ENCODE measurements around the gene CREB5.

CREB5 gene

GRCh38 chr7:28836716-28837115, 424.4 kb downstream of the CREB5 start:
- DNase-seq = no peak

- no peak for DNase-seq
Observed at GRCh38 chr7:28837216-28837615, 424.9 kb downstream of the CREB5 start.

DNA sequence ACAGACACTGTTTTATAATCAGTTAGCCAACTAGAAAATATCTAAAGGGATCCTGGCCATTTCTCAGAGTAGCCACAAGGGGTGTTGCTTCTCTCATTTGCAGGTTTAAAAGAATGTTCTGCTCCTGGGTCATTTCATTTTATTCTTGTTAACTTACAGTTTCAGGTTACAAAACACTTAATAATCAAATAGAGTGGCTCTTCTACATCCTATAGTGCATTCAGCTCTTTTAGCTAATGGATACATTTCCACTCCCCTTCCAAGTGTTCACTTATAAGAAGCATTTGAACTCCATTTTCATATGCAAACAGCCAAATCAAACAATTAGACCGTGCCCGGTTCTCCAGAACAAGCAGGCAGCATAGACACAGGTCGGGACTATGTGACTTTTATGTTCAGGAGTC, 428.3 kb downstream of the CREB5 start:
- no peak for DNase-seq

- no peak for DNase-seq
Observed at GRCh38 chr7:28841766-28842165, 429.4 kb downstream of the CREB5 start.

DNA sequence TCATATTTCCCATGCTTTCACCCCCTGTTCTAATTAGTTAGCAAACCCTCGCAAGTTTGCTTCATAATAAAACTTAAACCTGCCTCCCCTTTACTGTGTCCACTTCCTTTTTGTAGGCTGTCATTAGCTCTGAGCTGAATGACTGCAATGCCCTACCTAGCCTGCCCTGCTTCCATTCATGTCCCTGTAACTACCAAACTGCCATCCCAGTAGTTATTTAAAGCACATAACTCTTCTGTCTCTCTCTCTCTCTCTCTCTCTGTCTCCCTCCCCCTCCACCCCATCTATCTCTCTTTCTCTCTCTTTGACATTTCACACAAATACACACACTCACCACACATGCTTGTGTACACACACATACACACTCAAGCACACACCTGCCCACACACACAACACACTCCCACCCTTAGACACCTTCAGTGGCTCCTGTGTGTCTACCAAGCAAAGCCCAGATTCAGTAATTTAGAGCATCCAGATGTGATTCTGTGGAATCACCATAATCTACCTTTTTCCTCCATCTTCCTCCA, 430.5 kb downstream of the CREB5 start:
- DNase-seq = no peak

GRCh38 chr7:28845106-28845505, 432.8 kb downstream of the CREB5 start:
- DNase-seq = no peak

- DNase-seq = no peak
Observed at GRCh38 chr7:28847176-28847575, 434.9 kb downstream of the CREB5 start.

- no peak for DNase-seq
Observed at GRCh38 chr7:28847681-28848080, 435.4 kb downstream of the CREB5 start.

- no peak for DNase-seq
Observed at GRCh38 chr7:28848906-28849305, 436.6 kb downstream of the CREB5 start.

DNA sequence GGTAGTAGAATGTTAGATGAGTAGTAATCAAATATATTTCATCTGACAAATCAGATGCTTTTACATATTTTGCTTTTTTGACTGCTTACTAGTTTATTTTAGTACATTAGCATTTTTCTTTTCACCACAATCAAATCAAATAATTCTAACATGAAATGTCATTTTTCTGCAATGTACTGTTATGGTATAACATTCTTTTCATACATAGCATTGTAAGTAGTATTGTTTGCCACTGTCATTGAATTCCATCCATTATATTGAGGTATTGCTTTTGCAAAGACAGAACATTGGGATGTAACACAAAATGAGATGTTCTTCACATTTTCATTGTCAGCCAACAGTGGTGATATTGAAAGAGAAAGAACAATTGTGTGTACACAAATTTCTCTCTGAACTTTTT, 438.4 kb downstream of the CREB5 start:
- no peak for DNase-seq

DNA sequence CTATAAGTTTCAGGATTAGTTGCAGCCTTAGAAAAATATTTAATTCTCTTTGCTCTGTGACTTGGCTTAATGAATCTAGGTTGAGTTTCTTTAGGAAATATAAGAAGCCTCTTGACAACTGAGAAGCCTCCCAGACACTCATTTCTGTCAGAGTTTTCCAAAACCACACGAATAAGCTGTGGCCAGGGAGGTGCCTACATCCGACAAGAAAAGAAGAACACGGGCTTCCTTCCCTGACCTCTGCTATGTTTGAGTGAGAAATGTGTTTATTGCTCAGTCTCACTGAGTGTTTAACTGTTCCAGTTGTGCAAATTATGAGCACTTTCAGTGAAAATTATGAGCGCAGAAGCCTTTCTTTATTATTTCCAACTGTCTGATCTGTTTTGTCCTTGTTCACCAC, 440.8 kb downstream of the CREB5 start:
- DNase-seq = no peak

DNA sequence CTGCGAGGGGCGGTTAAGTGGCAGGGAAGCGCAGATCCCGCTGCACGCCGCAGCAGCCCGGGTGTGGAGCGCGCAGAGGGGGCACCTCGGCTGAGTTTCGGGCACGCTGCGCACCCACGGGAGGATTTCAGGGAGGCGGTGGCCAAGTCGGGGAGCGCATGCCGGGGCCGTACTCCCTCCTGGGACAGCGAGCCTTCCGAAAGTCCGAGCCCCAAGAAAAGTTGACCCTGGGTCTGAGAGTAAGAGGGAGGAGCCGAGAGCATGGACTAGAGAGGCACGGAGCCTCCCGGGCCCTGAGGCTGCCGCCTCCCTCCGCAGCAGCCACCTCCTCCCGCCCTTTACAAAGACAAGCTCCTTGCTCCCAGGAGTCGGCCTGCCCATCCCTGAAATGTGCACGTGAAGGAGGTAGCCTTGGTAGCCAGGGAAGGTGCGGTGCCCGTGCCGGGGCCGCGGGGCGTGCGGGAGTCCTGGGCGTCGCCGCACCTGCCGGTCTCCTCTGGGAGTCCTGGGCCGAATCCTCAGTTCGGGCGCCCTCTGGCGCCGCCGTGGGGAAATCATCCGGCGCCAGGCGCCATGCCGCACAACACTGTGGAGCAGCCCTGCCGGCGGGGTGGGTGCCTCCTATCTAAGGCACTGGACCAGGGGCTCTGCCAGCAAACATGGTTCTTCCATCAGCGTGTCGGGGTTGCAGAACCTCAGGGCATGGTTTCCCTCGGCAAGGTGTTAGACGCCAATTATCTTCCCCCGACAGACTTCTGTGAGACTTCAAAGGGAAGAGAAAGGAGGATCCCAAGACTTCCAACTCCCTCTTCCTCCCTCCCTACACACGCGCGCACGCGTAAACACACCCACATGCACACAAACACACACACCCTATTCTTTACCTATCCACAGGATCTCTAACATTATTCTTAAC, 441.8 kb downstream of the CREB5 start:
- DNase-seq = no peak

DNA sequence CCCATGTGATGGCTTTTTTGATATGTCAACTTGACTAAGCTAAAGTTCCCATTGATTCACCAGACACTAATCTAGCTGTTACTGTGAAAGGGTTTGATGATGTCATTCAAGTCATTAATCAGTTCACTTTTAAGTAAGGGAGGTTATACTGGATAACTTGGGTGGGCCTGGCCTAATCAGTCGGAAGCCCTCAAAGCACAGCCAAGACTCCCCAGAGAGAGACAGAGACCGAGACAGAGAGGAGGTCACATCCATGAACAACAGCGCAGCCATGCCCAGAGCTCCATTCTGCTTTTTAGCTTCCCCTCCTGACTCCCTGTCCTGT, 442.4 kb downstream of the CREB5 start:
- no peak for DNase-seq

- DNase-seq = no peak
Observed at GRCh38 chr7:28855538-28856217, 443.4 kb downstream of the CREB5 start.

- no peak for DNase-seq
Observed at GRCh38 chr7:28856656-28857055, 444.3 kb downstream of the CREB5 start.

DNA sequence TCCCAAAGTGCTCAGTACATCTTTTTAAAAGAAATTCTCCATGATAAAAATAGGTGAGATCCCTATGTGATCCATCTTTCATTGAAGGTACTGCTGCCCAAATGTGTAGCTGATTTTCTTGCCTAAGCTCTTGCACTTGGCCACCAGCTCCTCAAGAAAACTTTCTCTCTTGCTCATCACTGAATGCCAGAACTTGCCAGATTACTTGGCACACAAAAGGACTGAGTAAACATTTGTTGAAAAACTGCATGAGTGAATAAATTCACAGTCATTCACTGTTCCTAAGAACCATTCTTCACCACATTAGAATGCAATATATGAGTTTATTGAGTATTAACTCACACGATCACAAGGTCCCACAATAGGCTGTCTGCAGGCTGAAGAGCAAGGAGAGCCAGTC, 445.9 kb downstream of the CREB5 start:
- no peak for DNase-seq

- no peak for DNase-seq
Observed at GRCh38 chr7:28858895-28859294, 446.6 kb downstream of the CREB5 start.

DNA sequence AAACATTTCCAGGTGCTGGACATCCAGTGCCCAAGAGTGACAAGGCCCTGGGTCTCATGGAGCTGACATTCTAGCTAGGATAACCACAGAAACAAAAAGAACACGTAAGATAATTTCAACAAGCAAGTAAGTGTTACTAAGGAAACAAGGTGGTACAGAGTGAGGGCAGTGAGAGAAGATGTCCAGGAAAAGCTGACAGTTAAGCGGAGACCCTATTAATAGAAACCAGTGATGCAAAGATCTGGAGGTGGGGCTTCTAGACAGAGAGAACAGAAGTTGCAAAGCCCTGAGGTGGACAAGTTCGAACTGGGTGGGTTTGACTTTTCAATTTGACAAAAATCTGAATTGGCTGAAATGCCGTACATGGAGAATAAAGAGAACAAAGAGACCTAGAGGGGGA, 449.5 kb downstream of the CREB5 start:
- no peak for DNase-seq

- no peak for DNase-seq
Observed at GRCh38 chr7:28862595-28863272, 450.4 kb downstream of the CREB5 start.

DNA sequence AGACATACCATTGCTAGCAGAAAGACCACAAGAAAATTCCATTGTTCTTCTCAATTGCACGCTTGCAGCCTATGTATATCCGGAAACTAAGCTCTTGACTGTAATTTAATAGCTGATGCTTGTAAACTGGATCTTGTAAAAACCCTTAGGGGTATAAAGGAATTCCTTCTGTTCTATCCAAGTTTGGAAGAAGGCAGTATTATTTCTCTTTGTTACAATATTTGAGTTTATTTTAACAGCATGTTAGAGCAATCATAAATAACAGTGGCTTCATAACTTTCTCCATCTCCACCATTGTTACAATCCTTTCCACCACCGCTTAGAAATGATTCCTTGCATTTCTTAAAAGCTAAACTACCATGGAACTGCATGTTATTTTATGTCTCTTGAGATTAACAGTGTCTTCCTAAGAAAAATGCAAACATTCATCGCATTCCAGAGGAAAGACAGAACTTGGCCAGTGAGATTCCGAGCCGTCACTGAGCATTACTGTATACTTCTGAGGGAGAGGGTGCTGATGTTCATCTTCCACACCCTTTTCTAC, 453.4 kb downstream of the CREB5 start:
- DNase-seq = no peak

- no peak for DNase-seq
Observed at GRCh38 chr7:28868712-28869111, 456.4 kb downstream of the CREB5 start.

DNA sequence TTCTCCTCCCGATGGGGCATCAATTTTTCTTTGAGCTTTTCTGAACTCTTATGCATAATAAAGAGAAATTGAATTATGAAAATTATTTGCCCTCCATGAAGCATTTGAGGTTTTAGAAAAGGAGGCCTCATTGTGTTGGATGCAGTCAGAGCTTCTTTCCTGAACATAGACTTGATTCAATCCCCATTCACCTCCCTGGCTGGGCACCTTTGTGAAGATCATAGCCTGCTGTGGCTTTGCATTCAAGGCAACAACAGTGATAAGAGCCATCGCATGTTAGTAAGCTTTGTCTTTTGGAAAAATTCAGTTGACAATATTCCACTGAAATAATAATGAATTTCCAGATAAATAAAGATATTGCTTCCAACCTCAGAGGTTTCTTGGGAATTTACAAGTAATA, 458.8 kb downstream of the CREB5 start:
- no peak for DNase-seq

GRCh38 chr7:28871631-28872030, 459.3 kb downstream of the CREB5 start:
- DNase-seq = no peak
